NT2/D1 (cell line): ENCODE data around the gene IL18BP.

Experiments
- SUZ12 ChIP-seq: IDR thresholded peaks from 2 replicates; pipeline ENCODE4 v1.6.1; 2011; ENCODE audit not compliant: insufficient read length, insufficient read depth; ENCODE audit errors: extremely low read depth
- YY1 ChIP-seq: IDR thresholded peaks from 2 replicates; pipeline ENCODE4 v1.6.1; 2011; ENCODE audit not compliant: insufficient read length, insufficient read depth
- ZNF274 ChIP-seq: IDR thresholded peaks from 2 replicates; pipeline ENCODE4 v1.6.1; 2011; ENCODE audit warnings: mild to moderate bottlenecking, low read depth, low read length

GRCh38 chr11:71979094-71979493 is 19.6 kb upstream of the IL18BP start:
- no peak for TF ChIP-seq YY1
- TF ChIP-seq ZNF274, result no peak
- no peak for TF ChIP-seq SUZ12
